ENCODE results near the gene AJM1.

AJM1 gene

GRCh38 chr9:136808075-136808805 is 34.0 kb upstream of the AJM1 start:
- DNase-seq (ENCODE audit: low read depth in 2 of 2), result peak; percentile 15 to 29

DNA sequence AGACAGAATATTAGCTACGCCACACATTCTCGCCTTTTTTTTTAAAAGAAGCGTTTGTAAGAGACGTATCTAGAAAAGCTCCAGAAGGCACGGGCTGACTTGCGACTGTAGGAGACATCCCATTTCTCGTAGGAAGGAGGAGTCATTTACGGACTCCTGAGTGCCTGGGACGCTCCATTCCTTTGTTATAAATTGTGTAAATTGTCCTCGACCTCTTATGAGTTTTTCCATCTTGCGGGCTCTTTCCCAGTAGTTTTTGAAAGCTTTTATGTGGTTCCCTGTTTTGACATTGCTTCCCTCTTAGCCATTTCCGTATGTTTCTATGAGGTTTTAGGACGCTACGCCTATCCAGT is 33.5 kb upstream of the AJM1 start:
- DNase-seq (ENCODE audit: low read depth in 2 of 2), result no peak

DNA sequence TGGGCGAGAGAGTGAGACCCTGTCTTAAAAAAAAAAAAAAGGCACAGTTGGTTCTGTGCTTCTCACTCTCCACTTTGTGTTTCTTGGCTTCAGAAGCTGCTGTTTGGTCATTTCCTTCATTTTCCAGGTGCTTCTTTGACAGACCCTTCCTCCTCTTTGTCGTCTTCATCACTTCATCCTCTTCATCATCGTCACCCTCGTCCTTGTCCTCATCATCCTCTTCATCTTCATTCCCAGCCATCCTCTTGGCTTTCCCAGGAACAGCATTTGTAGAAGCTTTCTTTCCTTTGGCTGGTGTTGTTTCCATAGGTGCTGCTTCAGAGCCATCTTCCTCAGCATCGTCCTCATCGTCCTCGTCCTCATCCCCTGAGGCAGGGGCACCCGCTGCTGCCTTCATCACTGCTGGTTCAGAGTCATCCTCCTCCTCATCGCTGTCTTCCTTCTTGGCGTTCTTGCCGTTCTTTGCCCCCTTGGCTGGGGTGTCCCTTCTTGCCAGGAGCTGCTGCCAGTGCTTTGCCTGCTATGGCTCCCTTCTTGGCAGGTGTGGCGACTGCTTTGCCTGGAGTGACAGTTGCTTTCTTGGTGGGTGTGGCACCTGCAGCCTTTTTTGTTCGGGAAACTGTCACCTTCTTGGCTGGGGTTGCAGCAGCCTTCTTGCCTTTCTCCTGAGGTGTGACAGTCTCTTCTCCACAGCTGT is 27.4 kb upstream of the AJM1 start:
- no peak for DNase-seq (ENCODE audit: low read depth in 2 of 2)

- no peak for DNase-seq (ENCODE audit: low read depth in 2 of 2)
Measured at GRCh38 chr9:136815422-136815782, 26.9 kb upstream of the AJM1 start.

- DNase-seq (ENCODE audit: low read depth in 2 of 2), result no peak
Measured at GRCh38 chr9:136820971-136821825, 21.1 kb upstream of the AJM1 start.

DNA sequence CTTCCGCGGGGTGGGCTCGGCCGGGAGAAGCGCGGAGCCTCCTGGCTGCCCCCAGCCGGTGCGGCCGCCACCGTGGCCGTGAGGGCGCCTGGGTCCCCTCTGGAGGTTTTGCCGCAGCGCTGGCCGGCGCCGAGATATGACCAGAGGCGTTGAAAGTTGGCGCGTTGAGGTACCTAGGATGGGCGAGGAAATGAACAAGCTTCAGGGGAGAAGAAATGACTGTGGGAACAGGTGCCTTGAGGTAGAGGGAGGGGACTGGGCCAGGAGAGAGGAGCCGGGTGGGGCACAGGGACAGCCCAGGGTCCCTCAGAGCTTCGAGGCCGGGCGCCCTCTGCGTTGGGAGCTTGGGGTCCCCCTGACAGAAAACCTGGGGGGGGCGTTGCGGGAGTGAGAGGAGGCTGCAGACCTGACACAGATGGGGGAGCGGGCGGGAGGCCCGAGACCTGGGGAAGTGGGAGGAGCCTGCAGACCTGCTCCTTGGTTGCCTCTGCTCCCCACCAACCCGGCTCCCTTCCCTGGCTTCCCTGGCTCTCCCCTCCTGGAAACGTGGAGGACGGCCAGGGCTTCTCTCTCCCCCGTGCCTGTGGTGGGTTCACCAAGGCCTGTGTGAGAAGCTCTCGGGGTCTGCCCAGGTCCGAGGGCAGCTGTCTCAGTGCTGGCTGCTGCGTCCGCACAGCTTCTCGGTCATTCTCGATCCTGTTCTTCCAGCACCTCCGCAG is 20.3 kb upstream of the AJM1 start:
- no peak for DNase-seq (ENCODE audit: low read depth in 2 of 2)

- DNase-seq (ENCODE audit: low read depth in 2 of 2), result no peak
Measured at GRCh38 chr9:136823136-136824046, 18.9 kb upstream of the AJM1 start.

GRCh38 chr9:136824496-136825225 is 17.6 kb upstream of the AJM1 start:
- no peak for DNase-seq (ENCODE audit: low read depth in 2 of 2)

DNA sequence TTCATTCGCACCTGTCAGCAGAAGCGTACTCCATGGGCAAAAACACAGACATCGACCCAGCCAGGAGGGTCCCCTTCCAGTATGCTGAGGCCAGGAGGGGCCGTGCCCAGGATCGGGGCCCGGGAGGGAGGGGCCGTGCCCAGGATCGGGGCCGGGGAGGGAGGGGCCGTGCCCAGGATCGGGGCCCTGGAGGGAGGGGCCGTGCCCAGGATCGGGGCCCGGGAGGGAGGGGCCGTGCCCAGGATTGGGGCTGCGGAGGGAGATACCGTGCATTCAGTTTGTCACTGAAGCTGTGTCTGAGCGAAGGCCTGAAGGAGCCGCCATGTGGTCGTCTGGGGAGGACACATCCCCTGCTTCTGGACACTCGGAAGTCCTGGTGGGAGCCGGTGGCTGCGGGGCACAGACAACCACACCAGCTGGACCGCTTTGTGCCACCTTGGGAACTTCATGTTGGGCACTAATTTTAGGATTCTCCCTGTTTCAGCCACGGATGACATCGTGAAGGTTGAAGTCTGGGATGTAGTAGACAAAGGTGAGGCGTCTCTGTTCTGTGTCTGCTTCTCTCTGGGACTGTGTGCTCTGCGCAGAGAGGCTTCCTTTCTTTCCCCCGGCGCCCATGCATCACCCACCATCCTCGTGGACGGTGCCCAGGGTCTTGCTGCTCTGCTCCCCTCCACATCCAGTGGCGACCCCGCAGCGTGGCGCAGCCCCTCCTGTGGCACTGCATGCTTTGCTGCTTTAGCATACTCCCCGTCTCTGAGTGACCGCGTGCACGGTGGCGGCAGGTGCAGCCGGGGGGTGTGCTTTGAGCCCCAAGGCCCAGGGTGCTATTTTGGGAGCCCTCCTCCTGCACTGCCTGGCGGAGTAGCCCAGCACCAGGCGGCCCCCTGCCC is 16.7 kb upstream of the AJM1 start:
- DNase-seq (ENCODE audit: low read depth in 2 of 2), result no peak

- no peak for DNase-seq (ENCODE audit: low read depth in 2 of 2)
Measured at GRCh38 chr9:136826188-136826541, 16.1 kb upstream of the AJM1 start.

GRCh38 chr9:136826703-136827582 is 15.3 kb upstream of the AJM1 start:
- no peak for DNase-seq (ENCODE audit: low read depth in 2 of 2)

DNA sequence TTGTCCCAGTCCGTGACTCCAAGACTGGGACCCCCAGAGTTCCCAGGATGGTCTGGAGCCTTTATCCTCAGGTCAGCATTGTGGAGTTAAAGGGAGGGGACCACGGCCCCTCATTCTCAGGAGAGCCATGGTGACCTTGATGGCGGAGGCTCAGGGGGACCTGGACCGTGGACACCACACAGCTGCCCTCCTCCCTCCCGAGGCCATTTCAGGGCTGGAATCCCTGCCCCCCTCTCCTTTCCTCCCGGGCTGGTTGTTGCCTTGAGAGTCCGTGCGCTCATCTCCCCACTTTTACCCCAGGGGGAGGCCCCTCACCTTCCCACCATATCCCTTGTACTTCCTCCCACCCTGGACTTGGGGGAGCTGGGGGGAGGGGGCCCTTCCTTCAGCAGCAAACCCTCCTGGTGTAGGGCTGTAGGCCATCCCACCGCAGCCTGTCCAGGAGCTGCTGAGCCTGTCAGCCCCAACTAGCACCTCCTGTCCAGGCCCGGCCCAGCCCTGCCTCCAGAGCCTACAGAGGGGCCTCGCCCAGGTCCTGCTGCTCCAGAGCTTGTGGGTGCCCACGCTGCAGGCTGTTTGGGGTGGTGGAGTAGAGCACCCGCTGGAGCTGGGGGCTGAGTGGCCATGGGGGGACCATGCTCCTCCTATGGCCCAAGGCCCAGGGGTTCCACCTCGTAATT is 14.3 kb upstream of the AJM1 start:
- DNase-seq (ENCODE audit: low read depth in 2 of 2), result no peak

DNA sequence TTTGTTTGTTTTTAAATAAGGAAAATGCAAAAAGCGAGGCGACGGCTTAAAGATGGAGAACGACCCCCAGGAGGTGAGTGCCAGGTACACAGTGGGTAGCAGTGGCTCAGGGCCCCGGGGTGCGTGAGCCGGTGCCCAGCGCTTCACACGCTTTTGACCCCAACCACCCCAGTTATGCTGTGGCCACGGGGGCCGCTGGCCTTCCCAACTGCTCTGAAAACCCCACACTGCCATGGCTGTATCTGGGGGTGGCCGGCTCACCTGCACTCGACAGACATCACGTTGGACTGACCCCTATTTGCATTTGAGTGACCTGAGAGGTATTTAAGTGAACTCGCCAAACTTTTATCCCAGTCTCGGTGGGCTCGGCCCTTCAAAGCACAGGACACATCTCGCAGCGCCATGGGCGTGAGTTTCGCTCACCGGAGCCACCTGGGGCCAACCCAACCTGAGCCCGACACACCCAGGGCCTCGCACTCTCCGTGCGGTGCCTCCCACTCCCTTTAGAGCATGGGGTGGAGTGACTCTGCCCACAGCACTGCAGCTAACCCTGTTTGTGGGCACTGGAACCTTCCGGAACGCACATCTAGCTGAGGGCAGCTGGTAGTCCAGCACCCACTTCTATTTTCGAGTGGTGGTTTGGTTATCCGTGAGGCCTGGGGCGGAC is 13.7 kb upstream of the AJM1 start:
- no peak for DNase-seq (ENCODE audit: low read depth in 2 of 2)

DNA sequence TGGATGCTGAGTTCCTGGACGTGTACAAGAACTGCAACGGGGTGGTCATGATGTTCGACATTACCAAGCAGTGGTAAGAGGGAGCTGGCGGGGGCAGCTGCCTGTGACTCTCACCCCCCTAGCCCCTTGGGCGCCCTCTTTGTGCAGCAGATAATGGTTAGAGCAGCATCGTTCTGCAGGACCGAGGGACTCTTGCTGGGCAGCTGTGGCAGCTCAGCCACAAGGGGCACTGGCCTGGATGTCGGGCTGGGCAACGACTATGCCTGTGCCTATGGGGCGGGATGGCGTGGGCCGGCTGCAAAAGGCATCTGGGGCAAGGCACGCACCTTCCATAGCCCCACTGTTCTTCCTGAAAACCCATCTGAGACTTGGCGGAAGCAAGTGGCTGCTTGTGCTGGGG is 12.9 kb upstream of the AJM1 start:
- DNase-seq (ENCODE audit: low read depth in 2 of 2), result no peak

DNA sequence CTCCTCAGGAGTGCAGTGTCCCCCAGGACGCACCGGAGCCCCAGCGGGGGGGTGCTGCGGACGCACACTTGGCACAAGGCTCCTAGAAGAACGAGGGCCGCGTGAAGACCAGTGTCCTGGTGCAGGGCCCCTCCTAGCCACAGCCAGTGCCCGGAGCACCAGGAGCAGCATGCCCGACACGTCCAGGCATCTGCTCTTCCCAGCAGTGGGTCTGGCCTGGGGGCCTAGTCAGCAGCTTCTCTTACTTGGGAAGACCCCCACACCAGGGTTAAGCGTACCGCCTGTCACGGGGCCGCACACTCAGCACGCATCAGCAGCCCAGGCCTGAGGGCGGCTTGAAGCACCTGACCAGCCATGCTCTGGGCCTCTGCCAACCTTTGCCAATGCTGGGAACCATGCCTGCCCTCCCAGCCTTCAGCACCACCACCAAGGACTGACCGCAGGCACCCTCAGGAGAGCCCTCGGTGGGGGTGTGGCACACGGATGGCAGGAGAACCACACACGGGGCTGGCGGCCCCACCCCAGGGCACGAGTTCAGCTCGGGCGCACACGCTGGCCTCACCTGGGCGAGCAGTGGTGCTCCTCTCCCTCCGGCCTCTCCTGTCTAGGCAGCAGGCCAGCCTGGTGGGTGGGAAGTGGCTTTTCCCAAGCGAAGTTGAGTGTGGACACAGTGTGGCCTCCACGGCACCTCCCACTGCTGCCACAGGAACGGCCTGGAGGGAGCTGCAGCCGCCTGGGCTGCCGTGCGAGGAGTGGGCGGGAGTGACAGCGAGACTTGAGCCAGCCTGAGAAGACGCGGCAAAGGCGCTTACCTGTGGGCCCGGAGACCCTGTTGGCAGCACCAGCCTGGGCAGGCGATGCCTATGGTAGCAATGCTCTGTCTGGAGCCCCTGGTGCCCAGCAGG is 12.0 kb upstream of the AJM1 start:
- DNase-seq (ENCODE audit: low read depth in 2 of 2), result no peak

GRCh38 chr9:136831002-136831719 is 11.1 kb upstream of the AJM1 start:
- DNase-seq (ENCODE audit: low read depth in 2 of 2), result no peak
